IMR-90 (cell line): Measurements from ENCODE around the gene ZFYVE21. TPM values are rescaled to one million over a fixed set of nuclear protein-coding genes. Genes with fewer than 3 reads are reported as not detected.

ENCODE experiments used
- ATAC-seq: fragments of 200-7000 bp; cut with Tn5 transposase; 2 replicates; pipeline ENCODE4 v1.9.1; 2020; ENCODE audit warnings: low read depth, mild to moderate bottlenecking, moderate library complexity
- BruUV-seq: library from RNA; stranded (reverse); fragments of 400-500 nt; replicated peaks from 2 replicates; lab custom pipeline; 2021; lab: Mats Ljungman, UMichigan
- CTCF ChIA-PET: fragments of 300-600 bp; formaldehyde crosslinking; extraction: SDS; loops from one replicate; lab custom pipeline; 2021; ENCODE audit warnings: antibody characterized with exemption; lab: Yijun Ruan, JAX
- POLR2A ChIA-PET: fragments of 300-600 bp; sonication (Branson Sonifier 250); formaldehyde crosslinking; loops from one replicate; lab custom pipeline; 2022; ENCODE audit warnings: antibody characterized with exemption; ENCODE audit not compliant: unreplicated experiment; lab: Charles Lee
- DNase-seq: peaks from one replicate; pipeline ENCODE4 v3.0.0; 2013
- H2AFZ ChIP-seq: replicated peaks from 2 replicates; pipeline ENCODE3; 2013; ENCODE audit warnings: low read length, mild to moderate bottlenecking; ENCODE audit not compliant: poor library complexity
- H2AK5ac ChIP-seq: 2 replicates; pipeline ENCODE4 v1.6.1; 2013; ENCODE audit warnings: low read depth, low read length, inconsistent platforms
- H2AK9ac ChIP-seq: replicated peaks from 2 replicates; pipeline ENCODE3; 2013; ENCODE audit warnings: mild to moderate bottlenecking, low read depth, low read length, moderate library complexity; ENCODE audit not compliant: poor library complexity
- H2BK120ac ChIP-seq: 2 replicates; pipeline ENCODE4 v1.6.1; 2013; ENCODE audit warnings: low read depth, low read length, inconsistent platforms
- H2BK15ac ChIP-seq: 3 replicates; pipeline ENCODE4 v1.6.1; 2013; ENCODE audit warnings: low read depth, low read length, inconsistent platforms
- H2BK20ac ChIP-seq: 2 replicates; pipeline ENCODE4 v1.6.1; 2013; ENCODE audit warnings: low read depth, mild to moderate bottlenecking, inconsistent platforms, low read length, moderate library complexity
- H2BK5ac ChIP-seq: 2 replicates; pipeline ENCODE4 v1.6.1; 2013; ENCODE audit warnings: mild to moderate bottlenecking, low read depth, low read length, inconsistent platforms; ENCODE audit not compliant: poor library complexity, severe bottlenecking
- H3K14ac ChIP-seq: replicated peaks from 2 replicates; pipeline ENCODE4 v1.6.1; 2013; ENCODE audit warnings: low read depth, low read length, inconsistent platforms
- H3K18ac ChIP-seq: 2 replicates; pipeline ENCODE4 v1.6.1; 2013; ENCODE audit warnings: low read depth, low read length, control low read depth
- H3K23ac ChIP-seq: 2 replicates; pipeline ENCODE4 v1.6.1; 2013; ENCODE audit warnings: low read depth, low read length, inconsistent platforms
- H3K27ac ChIP-seq: 2 replicates; pipeline ENCODE4 v1.5.1; 2013; ENCODE audit warnings: mild to moderate bottlenecking, control low read depth, low read length; ENCODE audit not compliant: insufficient read depth
- H3K27me3 ChIP-seq: 2 replicates; pipeline ENCODE4 v1.6.1; 2013; ENCODE audit warnings: low read length; ENCODE audit not compliant: control insufficient read depth, insufficient read depth
- H3K36me3 ChIP-seq: 2 replicates; pipeline ENCODE4 v1.6.1; 2013; ENCODE audit warnings: low read length, mixed read lengths; ENCODE audit not compliant: control insufficient read depth, insufficient read depth
- H3K4ac ChIP-seq: 2 replicates; pipeline ENCODE4 v1.6.1; 2013; ENCODE audit warnings: low read depth, low read length, inconsistent platforms
- H3K4me1 ChIP-seq: 2 replicates; pipeline ENCODE4 v1.6.1; 2013; ENCODE audit warnings: low read length, mixed read lengths; ENCODE audit not compliant: control insufficient read depth, insufficient read depth
- H3K4me2 ChIP-seq: 2 replicates; pipeline ENCODE4 v1.6.1; 2013; ENCODE audit warnings: low read depth, mild to moderate bottlenecking, control low read depth, low read length, moderate library complexity
- H3K4me3 ChIP-seq: 2 replicates; pipeline ENCODE4 v1.5.1; 2013; ENCODE audit warnings: low read depth, mild to moderate bottlenecking, control low read depth, low read length, moderate library complexity; ENCODE audit not compliant: insufficient read depth
- H3K56ac ChIP-seq: 2 replicates; pipeline ENCODE4 v1.6.1; 2013; ENCODE audit warnings: low read length, inconsistent platforms; ENCODE audit not compliant: insufficient read depth; ENCODE audit errors: extremely low read depth
- H3K79me1 ChIP-seq, 2 experiments: 2 replicates each; pipeline ENCODE4 v1.6.1; 2013; ENCODE audit warnings: low read length in 2 of 2, inconsistent platforms in 1 of 2, low read depth in 1 of 2
- H3K9ac ChIP-seq: 2 replicates; pipeline ENCODE4 v1.6.1; 2013; ENCODE audit warnings: low read depth, low read length, control low read depth
- H3K9me1 ChIP-seq: 2 replicates; pipeline ENCODE4 v1.6.1; 2013; ENCODE audit warnings: low read length, inconsistent platforms; ENCODE audit not compliant: insufficient read depth
- H3K9me3 ChIP-seq: 2 replicates; pipeline ENCODE4 v1.6.1; 2013; ENCODE audit warnings: low read length; ENCODE audit not compliant: control insufficient read depth, insufficient read depth
- H4K20me1 ChIP-seq: 2 replicates; pipeline ENCODE4 v1.6.1; 2013; ENCODE audit warnings: low read length, inconsistent platforms; ENCODE audit not compliant: insufficient read depth
- H4K5ac ChIP-seq: 2 replicates; pipeline ENCODE4 v1.6.1; 2013; ENCODE audit warnings: mild to moderate bottlenecking, low read depth, low read length, control low read depth
- H4K8ac ChIP-seq, 2 experiments: 2 replicates each; pipeline ENCODE4 v1.6.1; 2013; ENCODE audit warnings: low read depth in 2 of 2, low read length in 2 of 2, control low read depth in 1 of 2, inconsistent platforms in 1 of 2
- H4K91ac ChIP-seq: 2 replicates; pipeline ENCODE4 v1.6.1; 2013; ENCODE audit warnings: low read depth, low read length, inconsistent platforms; ENCODE audit not compliant: insufficient read depth
- BHLHE40 ChIP-seq: fragments of 150-350 bp; IDR thresholded peaks from 2 replicates; pipeline ENCODE4 v1.6.1; 2016; ENCODE audit warnings: mild to moderate bottlenecking, low read depth, low read length
- CEBPB ChIP-seq: IDR thresholded peaks from 2 replicates; pipeline ENCODE4 v1.6.1; 2012; ENCODE audit warnings: low read depth, low read length, improper control_type of control experiment
- CHD1 ChIP-seq: IDR thresholded peaks from 2 replicates; pipeline ENCODE4 v1.6.1; 2012; ENCODE audit warnings: low read depth, low read length, improper control_type of control experiment
- MAFK ChIP-seq: IDR thresholded peaks from 2 replicates; pipeline ENCODE4 v1.6.1; 2012; ENCODE audit warnings: low read depth, low read length, improper control_type of control experiment
- POLR2A ChIP-seq: IDR thresholded peaks from 2 replicates; pipeline ENCODE4 v1.6.1; 2012; ENCODE audit warnings: mild to moderate bottlenecking, low read depth, low read length
- RAD21 ChIP-seq: IDR thresholded peaks from 2 replicates; pipeline ENCODE4 v1.6.1; 2012; ENCODE audit warnings: low read length, improper control_type of control experiment
- RFX5 ChIP-seq: IDR thresholded peaks from 2 replicates; pipeline ENCODE4 v1.8.0; 2012; ENCODE audit warnings: low read depth, mild to moderate bottlenecking, low read length, moderate library complexity
- USF2 ChIP-seq: fragments of 150-350 bp; IDR thresholded peaks from 2 replicates; pipeline ENCODE4 v1.6.1; 2017; ENCODE audit warnings: mild to moderate bottlenecking, antibody characterized with exemption, low read length, low read depth
- WGBS, 2 experiments: methylation state at CpG; one replicate each; pipeline versions ENCODE4 v1.1.5 to v1.1.7; 2013; ENCODE audit warnings: missing lambda C conversion rate in 2 of 2; ENCODE audit not compliant: insufficient read length in 1 of 2; ENCODE audit errors: extremely low coverage in 2 of 2; 5-methylcytosine and 5-hydroxymethylcytosine counted together
- dilution Hi-C: fragments of 300-500 bp; cut with HindIII; formaldehyde crosslinking; loops from one replicate; pipeline ENCODE4 v1.14.3; 2018; ENCODE audit warnings: low sequenced_read_pairs; ENCODE audit not compliant: unreplicated experiment
- in situ Hi-C: fragments of 300-500 bp; cut with MboI; formaldehyde crosslinking; loops from 3 replicates; pipeline ENCODE4 v1.14.3; 2019; ENCODE audit warnings: low sequenced_read_pairs, inconsistent platforms, mixed read lengths
- intact Hi-C: fragments of 100-400 bp; cut with micrococcal nuclease; formaldehyde crosslinking; loops from 2 replicates; pipeline ENCODE4 v1.10.0; 2022
- polyA plus RNA-seq, 3 experiments: library from polyadenylated mRNA; depleted of rRNA; stranded (reverse); fragments of >200 nt; gene quantifications; 2 replicates each; pipeline ENCODE4 v1.2.3, GENCODE V29; 2012; ENCODE audit warnings: low replicate concordance in 1 of 3
- total RNA-seq: library from RNA; depleted of rRNA; stranded (reverse); fragments of >200 nt; gene quantifications from 2 replicates; pipeline ENCODE4 v1.2.3, GENCODE V29; 2012

ZFYVE21 gene
- total and polyA plus RNA-seq, 2 of the 4 experiments (the other 2 are of a cell fraction): 41.2 to 89.2 TPM

- Histone ChIP-seq H2AFZ (peak overlapping the region; percentile 56), H2AK9ac (peak overlapping the region; percentile 9), H2BK120ac (no peak overlapping the region), H2BK15ac (no peak overlapping the region), H3K4me2 (no peak overlapping the region), H3K4me3 (no peak overlapping the region), H4K5ac (no peak overlapping the region), H4K20me1 (peaks cover 53% of the 10 kb centered on the region), H3K9me3 (no peaks in the 10 kb centered on the region), H2BK5ac (no peak overlapping the region), H3K9ac (no peak overlapping the region), H3K14ac (no peak overlapping the region), H3K36me3 (peaks cover 61% of the 10 kb centered on the region), H3K23ac (no peak overlapping the region), H3K9me1 (peaks cover 3% of the 10 kb centered on the region; the same call in 1 of the 2 replicates), H3K4ac (no peak overlapping the region), H4K91ac (no peak overlapping the region), H3K56ac (no peak overlapping the region), H3K27ac (no peak overlapping the region), H3K4me1 (peaks cover 9% of the 10 kb centered on the region), H3K18ac (no peak overlapping the region), H4K8ac (no peak overlapping the region), H3K27me3 (no peaks in the 10 kb centered on the region), H3K79me1 (peaks cover 27 to 81% of the 10 kb centered on the region in 2 experiments; a peak in 3 of 4 replicates), H2BK20ac (no peak overlapping the region), H2AK5ac (no peak overlapping the region)
- DNase-seq (no peak), ATAC-seq (no peak)
- intact Hi-C loops (no loop called here), in situ Hi-C loops (no loop called here), dilution Hi-C loops (no loop called here)
- no TSS peak for BruUV-seq
- WGBS, 2 experiments: 40% methylated on average over 2 of the region's 21 CpGs; no CpG with 5 or more reads in 1 of the 2 experiments
- TF ChIP-seq MAFK (no peak), BHLHE40 (no peak), CHD1 (no peak), POLR2A (no peak), RFX5 (no peak), RAD21 (no peak), CEBPB (no peak), USF2 (no peak)
- CTCF ChIA-PET: no interaction called here
- POLR2A ChIA-PET: no interaction called here
Observed at GRCh38 chr14:103700753-103701490, 14.7 kb upstream of the ZFYVE21 start.
